Measurements from ENCODE around the gene AGL.

- TF ChIP-seq, protein P1, sequence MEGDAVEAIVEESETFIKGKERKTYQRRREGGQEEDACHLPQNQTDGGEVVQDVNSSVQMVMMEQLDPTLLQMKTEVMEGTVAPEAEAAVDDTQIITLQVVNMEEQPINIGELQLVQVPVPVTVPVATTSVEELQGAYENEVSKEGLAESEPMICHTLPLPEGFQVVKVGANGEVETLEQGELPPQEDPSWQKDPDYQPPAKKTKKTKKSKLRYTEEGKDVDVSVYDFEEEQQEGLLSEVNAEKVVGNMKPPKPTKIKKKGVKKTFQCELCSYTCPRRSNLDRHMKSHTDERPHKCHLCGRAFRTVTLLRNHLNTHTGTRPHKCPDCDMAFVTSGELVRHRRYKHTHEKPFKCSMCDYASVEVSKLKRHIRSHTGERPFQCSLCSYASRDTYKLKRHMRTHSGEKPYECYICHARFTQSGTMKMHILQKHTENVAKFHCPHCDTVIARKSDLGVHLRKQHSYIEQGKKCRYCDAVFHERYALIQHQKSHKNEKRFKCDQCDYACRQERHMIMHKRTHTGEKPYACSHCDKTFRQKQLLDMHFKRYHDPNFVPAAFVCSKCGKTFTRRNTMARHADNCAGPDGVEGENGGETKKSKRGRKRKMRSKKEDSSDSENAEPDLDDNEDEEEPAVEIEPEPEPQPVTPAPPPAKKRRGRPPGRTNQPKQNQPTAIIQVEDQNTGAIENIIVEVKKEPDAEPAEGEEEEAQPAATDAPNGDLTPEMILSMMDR (IDR thresholded peaks at IDR 0.05; ENCODE audit: poor library complexity): no peak
- TF ChIP-seq EZH2phosphoT487 (IDR thresholded peaks at IDR 0.05; ENCODE audit: low read depth, severe bottlenecking, unreplicated experiment): no peak
- no peak for TF ChIP-seq EZH2 (IDR thresholded peaks at IDR 0.05; ENCODE audit: borderline replicate concordance)
Measured at GRCh38 chr1:99825098-99825497, 25.1 kb upstream of the AGL start.
